Chondrocyte (in vitro differentiated cells): ENCODE measurements around the gene SEMA4B. TPM values are rescaled to one million over a fixed set of nuclear protein-coding genes. Genes with fewer than 3 reads are reported as not detected.
"Not testable (repeated sequence)": the region's sequence is repeated elsewhere in the genome, so short reads cannot be mapped to it uniquely, and the experiment has no call there.

Experiments
- DNase-seq: peaks from one replicate; pipeline ENCODE4 v3.0.0; 2021; ENCODE audit warnings: mixed read lengths, low spot score
- H3K27ac Mint-ChIP-seq: one replicate; pipeline ENCODE4 v1.8.0; 2021; ENCODE audit warnings: mild to moderate bottlenecking, moderate library complexity, mixed read lengths; ENCODE audit not compliant: unreplicated experiment
- H3K27me3 Mint-ChIP-seq: 2 replicates; pipeline ENCODE4 v1.8.0; 2021; ENCODE audit warnings: low read depth, mixed read lengths
- H3K36me3 Mint-ChIP-seq: 2 replicates; pipeline ENCODE4 v1.8.0; 2021; ENCODE audit warnings: low read depth, mixed read lengths
- H3K4me1 Mint-ChIP-seq: 2 replicates; pipeline ENCODE4 v1.8.0; 2021; ENCODE audit warnings: low read depth, mild to moderate bottlenecking, mixed read lengths
- H3K4me3 Mint-ChIP-seq: one replicate; pipeline ENCODE4 v1.8.0; 2021; ENCODE audit warnings: mild to moderate bottlenecking, moderate library complexity, mixed read lengths; ENCODE audit not compliant: unreplicated experiment
- H3K9me3 Mint-ChIP-seq: 2 replicates; pipeline ENCODE4 v1.8.0; 2021; ENCODE audit warnings: low read depth, mixed read lengths
- CTCF ChIP-seq: fragments of 200-600 bp; sonication (generic); IDR thresholded peaks from 2 replicates; pipeline ENCODE4 v1.5.0; 2021; ENCODE audit warnings: antibody characterized with exemption, mild to moderate bottlenecking, moderate library complexity
- total RNA-seq: library from RNA; stranded (reverse); gene quantifications from 3 replicates; pipeline ENCODE4 v1.2.1, GENCODE V29; 2021

SEMA4B gene
- total RNA-seq, 1 donor from 2014 or later = 10.5 TPM

GRCh38 chr15:90257776-90258175 lies 56.6 kb downstream of the SEMA4B start:
- H3K27ac Mint-ChIP-seq = no peak overlapping the region
- no peaks in the 10 kb centered on the region for H3K4me1 Mint-ChIP-seq
- no peak for TF ChIP-seq CTCF
- H3K4me3 Mint-ChIP-seq = no peak overlapping the region
- H3K36me3 Mint-ChIP-seq = no peaks in the 10 kb centered on the region
- H3K27me3 Mint-ChIP-seq = no peaks in the 10 kb centered on the region
- peak; percentile 53 for DNase-seq
- H3K9me3 Mint-ChIP-seq = no peaks in the 10 kb centered on the region

GRCh38 chr15:90259524-90259923 lies 58.4 kb downstream of the SEMA4B start:
- Mint-ChIP-seq H3K4me1 (peaks cover 3% of the 10 kb centered on the region), H3K9me3 (no peaks in the 10 kb centered on the region), H3K27ac (no peak overlapping the region), H3K4me3 (no peak overlapping the region), H3K36me3 (no peaks in the 10 kb centered on the region), H3K27me3 (no peaks in the 10 kb centered on the region)
- DNase-seq = no peak
- no peak for TF ChIP-seq CTCF

- H3K27me3 Mint-ChIP-seq, H3K4me3 Mint-ChIP-seq, H3K36me3 Mint-ChIP-seq, H3K27ac Mint-ChIP-seq, H3K4me1 Mint-ChIP-seq, H3K9me3 Mint-ChIP-seq, DNase-seq: not testable (repeated sequence)
Measured at GRCh38 chr15:90260731-90261130, 59.6 kb downstream of the SEMA4B start.

- no peak overlapping the region for H3K27ac Mint-ChIP-seq
- H3K27me3 Mint-ChIP-seq = no peaks in the 10 kb centered on the region
- no peak for TF ChIP-seq CTCF
- peaks cover 14% of the 10 kb centered on the region for H3K4me1 Mint-ChIP-seq
- peak; percentile 30 for DNase-seq
- no peaks in the 10 kb centered on the region for H3K36me3 Mint-ChIP-seq
- H3K4me3 Mint-ChIP-seq = no peak overlapping the region
- H3K9me3 Mint-ChIP-seq = no peaks in the 10 kb centered on the region
Measured at GRCh38 chr15:90261811-90262210, 60.7 kb downstream of the SEMA4B start.

- peak; percentile 15 for DNase-seq
- peaks cover 20% of the 10 kb centered on the region for H3K4me1 Mint-ChIP-seq
- H3K36me3 Mint-ChIP-seq = no peaks in the 10 kb centered on the region
- H3K27ac Mint-ChIP-seq = no peak overlapping the region
- TF ChIP-seq CTCF = no peak
- no peaks in the 10 kb centered on the region for H3K27me3 Mint-ChIP-seq
- H3K4me3 Mint-ChIP-seq = no peak overlapping the region
- no peaks in the 10 kb centered on the region for H3K9me3 Mint-ChIP-seq
Measured at GRCh38 chr15:90262426-90262825, 61.3 kb downstream of the SEMA4B start.

- Mint-ChIP-seq H3K27ac (peak overlapping the region; percentile 96), H3K9me3 (no peaks in the 10 kb centered on the region), H3K36me3 (peaks cover 6% of the 10 kb centered on the region), H3K4me1 (peaks cover 36% of the 10 kb centered on the region), H3K4me3 (peak overlapping the region; percentile 94), H3K27me3 (no peaks in the 10 kb centered on the region)
- DNase-seq = no peak
- no peak for TF ChIP-seq CTCF
Measured at GRCh38 chr15:90264671-90265070, 63.5 kb downstream of the SEMA4B start.
